ENCODE results near the gene LATS2. TPM values are rescaled to one million over a fixed set of nuclear protein-coding genes. Genes with fewer than 3 reads are reported as not detected.

The LATS2 gene
- total RNA-seq: 3.1 TPM

DNA sequence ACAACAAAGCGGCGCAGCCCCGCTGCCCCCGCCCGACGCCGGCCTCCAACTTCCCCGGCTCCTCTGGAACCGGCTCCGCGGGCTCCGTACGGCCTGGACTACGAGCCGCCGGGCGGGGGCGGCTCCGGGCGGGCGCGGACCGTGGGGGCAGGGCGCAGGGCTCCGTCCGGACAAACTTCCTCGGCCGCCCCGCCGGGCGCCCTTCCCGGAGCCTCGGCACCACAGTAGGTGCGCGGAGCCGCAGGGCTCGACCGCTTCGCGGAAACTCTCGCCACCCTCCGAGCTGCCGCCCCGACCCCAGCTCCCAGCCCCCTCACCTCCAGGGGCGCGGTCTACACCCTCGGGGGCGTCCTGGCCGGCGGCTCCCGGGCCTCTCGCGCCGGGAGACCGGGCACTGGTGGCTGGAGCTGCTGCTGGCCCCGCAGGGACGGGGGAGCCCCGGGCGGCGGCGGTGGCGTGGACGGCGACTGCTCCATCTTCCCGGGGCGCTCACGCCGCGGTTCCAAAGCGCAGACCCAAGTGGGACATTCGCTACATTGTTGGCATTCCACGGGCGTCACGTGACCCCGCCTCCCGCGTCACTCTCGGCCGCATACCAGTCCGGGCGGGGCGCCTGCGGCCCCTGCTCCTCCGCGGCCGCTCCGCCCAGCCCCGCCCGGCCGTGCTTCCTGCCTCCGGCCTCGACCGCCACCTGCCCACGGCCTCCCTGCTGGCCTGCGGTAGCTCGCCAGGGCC is at the start of gene LATS2:
Gene LATS2, minus strand, starts transcription at position 558 of the 735 bp plus-strand sequence. CDS start 15,560 bp downstream, outside the sequence.

Small RNA genes within 50 kb of the gene (small RNA-seq; reads per million reads assigned to genes)
- not detected for gene PPIAP27 (ENCODE audit: low replicate concordance)
- 0.40 reads per million, percentile 30 among the genes with 10 or more reads in this experiment for gene RNU4-9P (ENCODE audit: low replicate concordance)

Other genes starting within 250 kb of the LATS2 start
- 41.3 TPM for gene XPO4, start 158.8 kb downstream of the LATS2 start, total RNA-seq
- 40.4 TPM for gene SAP18, start 78.5 kb upstream of the LATS2 start, total RNA-seq
- 11.9 TPM for gene SKA3, start 115.0 kb upstream of the LATS2 start, total RNA-seq
- 16.6 TPM for gene MRPL57, start 115.1 kb upstream of the LATS2 start, total RNA-seq

All from parietal lobe (tissue), 2 donors.